ENCODE data around the gene USP53.

DNA sequence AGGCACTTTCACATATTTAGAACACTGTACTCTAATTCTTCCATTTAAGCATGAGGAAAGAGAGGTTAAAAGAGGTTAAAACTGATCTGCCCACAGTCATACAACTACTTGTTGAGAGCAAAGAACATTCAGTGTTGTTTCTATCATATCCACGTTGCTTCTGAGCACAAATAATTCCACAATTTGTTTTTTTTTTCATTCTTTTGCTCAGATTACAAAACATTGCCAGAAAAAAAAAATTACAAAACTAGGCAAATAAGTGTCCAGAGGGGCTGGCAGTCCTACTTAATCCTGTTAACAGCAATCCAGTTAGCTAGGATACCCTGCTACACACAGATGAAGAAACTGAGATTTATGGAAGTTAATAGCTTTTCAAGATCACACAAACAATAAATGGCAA lies 6.3 kb upstream of the USP53 start:
- TF ChIP-seq, protein P1, sequence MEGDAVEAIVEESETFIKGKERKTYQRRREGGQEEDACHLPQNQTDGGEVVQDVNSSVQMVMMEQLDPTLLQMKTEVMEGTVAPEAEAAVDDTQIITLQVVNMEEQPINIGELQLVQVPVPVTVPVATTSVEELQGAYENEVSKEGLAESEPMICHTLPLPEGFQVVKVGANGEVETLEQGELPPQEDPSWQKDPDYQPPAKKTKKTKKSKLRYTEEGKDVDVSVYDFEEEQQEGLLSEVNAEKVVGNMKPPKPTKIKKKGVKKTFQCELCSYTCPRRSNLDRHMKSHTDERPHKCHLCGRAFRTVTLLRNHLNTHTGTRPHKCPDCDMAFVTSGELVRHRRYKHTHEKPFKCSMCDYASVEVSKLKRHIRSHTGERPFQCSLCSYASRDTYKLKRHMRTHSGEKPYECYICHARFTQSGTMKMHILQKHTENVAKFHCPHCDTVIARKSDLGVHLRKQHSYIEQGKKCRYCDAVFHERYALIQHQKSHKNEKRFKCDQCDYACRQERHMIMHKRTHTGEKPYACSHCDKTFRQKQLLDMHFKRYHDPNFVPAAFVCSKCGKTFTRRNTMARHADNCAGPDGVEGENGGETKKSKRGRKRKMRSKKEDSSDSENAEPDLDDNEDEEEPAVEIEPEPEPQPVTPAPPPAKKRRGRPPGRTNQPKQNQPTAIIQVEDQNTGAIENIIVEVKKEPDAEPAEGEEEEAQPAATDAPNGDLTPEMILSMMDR (IDR thresholded peaks at IDR 0.05; ENCODE audit: insufficient read depth, low read length, poor library complexity, severe bottlenecking): no peak
- no peak for TF ChIP-seq EZH2phosphoT487 (conservative IDR thresholded peaks at IDR 0.05; ENCODE audit: low read length)

All from SU-DHL-6 (cell line).